HG02840 (cell line): Measurements from ENCODE around the gene ZNF48.

Experiments
- ATAC-seq: cut with Tn5 transposase; IDR thresholded peaks from one replicate; pipeline ENCODE4 v1.9.1; 2021; ENCODE audit warnings: mild to moderate bottlenecking, moderate library complexity, moderate number of reproducible peaks; ENCODE audit not compliant: unreplicated experiment, low FRiP score

ZNF48 gene

GRCh38 chr16:30358577-30358936, 36.7 kb upstream of the ZNF48 start:
- no peak for ATAC-seq

- ATAC-seq = no peak
These were observed 36.0 kb upstream of the ZNF48 start for GRCh38 chr16:30358990-30359870.

- ATAC-seq = no peak
These were observed 35.4 kb upstream of the ZNF48 start for GRCh38 chr16:30359871-30360170.

- no peak for ATAC-seq
These were observed 34.0 kb upstream of the ZNF48 start for GRCh38 chr16:30361180-30361579.

GRCh38 chr16:30365200-30365599, 30.0 kb upstream of the ZNF48 start:
- no peak for ATAC-seq

GRCh38 chr16:30366511-30366910, 28.7 kb upstream of the ZNF48 start:
- no peak for ATAC-seq

GRCh38 chr16:30367349-30368009, 27.7 kb upstream of the ZNF48 start:
- no peak for ATAC-seq

GRCh38 chr16:30368122-30368791, 27.0 kb upstream of the ZNF48 start:
- ATAC-seq = no peak

GRCh38 chr16:30368792-30369090, 26.5 kb upstream of the ZNF48 start:
- no peak for ATAC-seq

GRCh38 chr16:30369091-30369937, 25.9 kb upstream of the ZNF48 start:
- ATAC-seq = no peak

GRCh38 chr16:30369938-30370455, 25.2 kb upstream of the ZNF48 start:
- peak; percentile 9 for ATAC-seq

GRCh38 chr16:30370456-30371247, 24.6 kb upstream of the ZNF48 start, which contains the start of gene TBC1D10B:
Gene TBC1D10B (minus strand): TSS chr16:30370494. CDS start chr16:30370183, 311 bp downstream.
- ATAC-seq = peak; percentile 73

- ATAC-seq = no peak
These were observed 23.9 kb upstream of the ZNF48 start for GRCh38 chr16:30371248-30371816.

- ATAC-seq = no peak
These were observed 23.0 kb upstream of the ZNF48 start for GRCh38 chr16:30372038-30372712.

- no peak for ATAC-seq
These were observed 22.5 kb upstream of the ZNF48 start for GRCh38 chr16:30372725-30373124.

GRCh38 chr16:30374538-30374937, 20.7 kb upstream of the ZNF48 start, which contains the start of gene MYL11:
Gene MYL11 (plus strand): TSS chr16:30374802. CDS start chr16:30374858, 56 bp downstream.
- no peak for ATAC-seq

GRCh38 chr16:30375864-30376263, 19.4 kb upstream of the ZNF48 start:
- no peak for ATAC-seq

- ATAC-seq = no peak
These were observed 18.7 kb upstream of the ZNF48 start for GRCh38 chr16:30376461-30376902.
